H9 (cell line): Measurements from ENCODE around the gene TRPM3. TPM values are rescaled to one million over a fixed set of nuclear protein-coding genes. Genes with fewer than 3 reads are reported as not detected.

ENCODE experiments used
- DNase-seq: peaks from one replicate; pipeline ENCODE4 v3.0.0-alpha.2; 2017
- H2AFZ ChIP-seq: one replicate; pipeline ENCODE4 v1.6.1; 2013; ENCODE audit warnings: mild to moderate bottlenecking, low read length, control low read depth, moderate library complexity
- H2AK5ac ChIP-seq: 2 replicates; pipeline ENCODE4 v1.6.1; 2013; ENCODE audit warnings: low read length, control low read depth, mixed read lengths; ENCODE audit not compliant: insufficient read length
- H2BK120ac ChIP-seq: one replicate; pipeline ENCODE4 v1.6.1; 2013; ENCODE audit warnings: low read depth, mild to moderate bottlenecking, low read length, control low read depth, inconsistent platforms; ENCODE audit not compliant: poor library complexity, severe bottlenecking
- H2BK12ac ChIP-seq: 2 replicates; pipeline ENCODE4 v1.6.1; 2013; ENCODE audit warnings: low read length, control low read depth, mixed read lengths, low read depth; ENCODE audit not compliant: insufficient read length
- H2BK15ac ChIP-seq: 2 replicates; pipeline ENCODE4 v1.6.1; 2013; ENCODE audit warnings: low read depth, low read length, control low read depth
- H2BK20ac ChIP-seq: one replicate; pipeline ENCODE4 v1.6.1; 2013; ENCODE audit warnings: low read depth, mild to moderate bottlenecking, low read length, control low read depth, inconsistent platforms; ENCODE audit not compliant: poor library complexity, severe bottlenecking
- H2BK5ac ChIP-seq: 2 replicates; pipeline ENCODE4 v1.6.1; 2013; ENCODE audit warnings: low read length, control low read depth, mixed read lengths; ENCODE audit not compliant: insufficient read length
- H3K14ac ChIP-seq: 2 replicates; pipeline ENCODE4 v1.6.1; 2013; ENCODE audit warnings: low read length, control low read depth; ENCODE audit not compliant: insufficient read depth
- H3K18ac ChIP-seq: 2 replicates; pipeline ENCODE4 v1.6.1; 2013; ENCODE audit warnings: low read depth, mild to moderate bottlenecking, mixed read lengths, low read length, control low read depth; ENCODE audit not compliant: insufficient read length
- H3K23ac ChIP-seq: 2 replicates; pipeline ENCODE4 v1.6.1; 2013; ENCODE audit warnings: low read length, control low read depth, mixed read lengths, low read depth; ENCODE audit not compliant: insufficient read length
- H3K23me2 ChIP-seq: 2 replicates; pipeline ENCODE4 v1.6.1; 2013; ENCODE audit warnings: low read depth, mild to moderate bottlenecking, mixed read lengths, low read length, control low read depth; ENCODE audit not compliant: insufficient read length, poor library complexity, severe bottlenecking
- H3K27ac ChIP-seq: 2 replicates; pipeline ENCODE4 v1.5.1; 2013; ENCODE audit warnings: low read length, control low read depth, mixed read lengths, low read depth; ENCODE audit not compliant: insufficient read length
- H3K27me3 ChIP-seq: 2 replicates; pipeline ENCODE4 v1.6.1; 2013; ENCODE audit warnings: low read length, control low read depth, inconsistent platforms; ENCODE audit not compliant: insufficient read depth
- H3K4ac ChIP-seq: 2 replicates; pipeline ENCODE4 v1.6.1; 2013; ENCODE audit warnings: low read depth, mild to moderate bottlenecking, control low read depth, inconsistent platforms, low read length, moderate library complexity
- H3K4me1 ChIP-seq: 2 replicates; pipeline ENCODE4 v1.6.1; 2013; ENCODE audit warnings: low read length, control low read depth, inconsistent platforms; ENCODE audit not compliant: insufficient read depth
- H3K4me2 ChIP-seq: 2 replicates; pipeline ENCODE4 v1.6.1; 2013; ENCODE audit warnings: low read length, control low read depth, mixed read lengths; ENCODE audit not compliant: insufficient read length, insufficient read depth
- H3K56ac ChIP-seq: 2 replicates; pipeline ENCODE4 v1.6.1; 2013; ENCODE audit warnings: low read depth, mild to moderate bottlenecking, mixed read lengths, low read length, control low read depth; ENCODE audit not compliant: insufficient read length
- H3K79me1 ChIP-seq: 2 replicates; pipeline ENCODE4 v1.6.1; 2013; ENCODE audit warnings: low read depth, mild to moderate bottlenecking, moderate library complexity, low read length, control low read depth, inconsistent platforms; ENCODE audit not compliant: insufficient read depth, poor library complexity, severe bottlenecking
- H3K79me2 ChIP-seq: 2 replicates; pipeline ENCODE4 v1.6.1; 2013; ENCODE audit warnings: low read length, control low read depth, inconsistent platforms; ENCODE audit not compliant: insufficient read depth
- H3K9ac ChIP-seq: 2 replicates; pipeline ENCODE4 v1.6.1; 2013; ENCODE audit warnings: low read length, control low read depth, mixed read lengths; ENCODE audit not compliant: insufficient read length; ENCODE audit errors: extremely low read depth
- H3K9me3 ChIP-seq: one replicate; pipeline ENCODE4 v1.6.1; 2013; ENCODE audit warnings: low read depth, low read length, inconsistent platforms; ENCODE audit not compliant: control insufficient read depth
- H3T11ph ChIP-seq: one replicate; pipeline ENCODE4 v1.6.1; 2013; ENCODE audit warnings: mild to moderate bottlenecking, low read length, control low read depth, inconsistent platforms
- H4K20me1 ChIP-seq: one replicate; pipeline ENCODE4 v1.6.1; 2013; ENCODE audit not compliant: control insufficient read depth, insufficient read length, insufficient read depth
- H4K5ac ChIP-seq: 2 replicates; pipeline ENCODE4 v1.6.1; 2013; ENCODE audit warnings: low read depth, mild to moderate bottlenecking, mixed read lengths, low read length, control low read depth; ENCODE audit not compliant: insufficient read length
- H4K8ac ChIP-seq: replicated peaks from 2 replicates; pipeline ENCODE4 v1.6.1; 2013; ENCODE audit warnings: low read length, control low read depth, mixed read lengths, low read depth; ENCODE audit not compliant: insufficient read length
- H4K91ac ChIP-seq: 2 replicates; pipeline ENCODE4 v1.6.1; 2013; ENCODE audit warnings: low read depth, mild to moderate bottlenecking, moderate library complexity, mixed read lengths, low read length, control low read depth; ENCODE audit not compliant: insufficient read length
- H3K27ac Mint-ChIP-seq, 3 experiments: 2 replicates in 2 of 3; 3 replicates in 1 of 3; pipeline ENCODE4 v1.8.0; 2020 to 2021; ENCODE audit warnings: mixed read lengths in 3 of 3, mild to moderate bottlenecking in 1 of 3, moderate library complexity in 1 of 3
- H3K27me3 Mint-ChIP-seq: 2 replicates; pipeline ENCODE4 v1.8.0; 2021; ENCODE audit warnings: low read depth, mild to moderate bottlenecking, moderate library complexity, mixed read lengths
- H3K36me3 Mint-ChIP-seq, 3 experiments: 2 replicates in 2 of 3; 3 replicates in 1 of 3; pipeline ENCODE4 v1.8.0; 2020 to 2021; ENCODE audit warnings: low read depth in 3 of 3, mixed read lengths in 3 of 3; ENCODE audit not compliant: insufficient read depth in 1 of 3
- H3K4me1 Mint-ChIP-seq, 2 experiments: 2 replicates each; pipeline ENCODE4 v1.8.0; 2020; ENCODE audit warnings: mixed read lengths in 2 of 2
- H3K4me3 Mint-ChIP-seq, 2 experiments: 2 replicates in 1 of 2; 3 replicates in 1 of 2; pipeline ENCODE4 v1.8.0; 2020 to 2021; ENCODE audit warnings: mild to moderate bottlenecking in 2 of 2, mixed read lengths in 2 of 2, moderate library complexity in 1 of 2
- H3K9me3 Mint-ChIP-seq, 2 experiments: 2 replicates in 1 of 2; 3 replicates in 1 of 2; pipeline ENCODE4 v1.8.0; 2020; ENCODE audit warnings: mild to moderate bottlenecking in 2 of 2, mixed read lengths in 2 of 2, moderate library complexity in 1 of 2
- CTCF ChIP-seq: fragments of 200-600 bp; sonication (generic); conservative IDR thresholded peaks from 3 replicates; pipeline ENCODE4 v1.8.0; 2021; ENCODE audit warnings: antibody characterized with exemption, mild to moderate bottlenecking
- WGBS: extraction: QIAGEN DNeasy Blood & Tissue Kit; methylation state at CpG from one replicate; pipeline ENCODE4 v1.1.7; 2013; ENCODE audit warnings: missing lambda C conversion rate, low lambda C conversion rate, mixed read lengths; ENCODE audit not compliant: insufficient read length; ENCODE audit errors: extremely low coverage; 5-methylcytosine and 5-hydroxymethylcytosine counted together
- total RNA-seq: library from RNA; stranded (reverse); gene quantifications from 2 replicates; pipeline ENCODE4 v1.2.1, GENCODE V29; 2021

TRPM3 gene
- total RNA-seq, 1 experiment from 2014 or later = 10.3 TPM

- Histone ChIP-seq H3K4ac (no peak overlapping the region), H3K14ac (no peak overlapping the region), H3K27me3 (no peaks in the 10 kb centered on the region), H4K91ac (no peak overlapping the region), H3K9ac (no peak overlapping the region), H4K5ac (no peak overlapping the region), H2BK12ac (no peak overlapping the region), H2AFZ (no peak overlapping the region), H2AK5ac (no peak overlapping the region), H2BK20ac (no peak overlapping the region), H3K27ac (no peak overlapping the region), H3K56ac (no peak overlapping the region), H3K79me1 (no peaks in the 10 kb centered on the region), H3K79me2 (no peaks in the 10 kb centered on the region), H4K8ac (no peak overlapping the region), H2BK120ac (no peak overlapping the region), H3T11ph (no peak overlapping the region), H3K9me3 (no peaks in the 10 kb centered on the region), H3K4me1 (peaks cover 8% of the 10 kb centered on the region; the same call in 1 of the 2 replicates), H2BK15ac (no peak overlapping the region), H3K18ac (no peak overlapping the region), H3K23ac (no peak overlapping the region), H4K20me1 (no peaks in the 10 kb centered on the region), H2BK5ac (no peak overlapping the region), H3K4me2 (no peak overlapping the region), H3K23me2 (no peaks in the 10 kb centered on the region)
- Mint-ChIP-seq H3K4me1 (peaks cover 21 to 22% of the 10 kb centered on the region in 2 experiments), H3K9me3 (no peaks in the 10 kb centered on the region), H3K36me3 (no peaks in the 10 kb centered on the region), H3K27me3 (peaks cover 12% of the 10 kb centered on the region), H3K4me3 (no peak overlapping the region), H3K27ac (no peak overlapping the region)
- DNase-seq = no peak
- WGBS = no CpG with 5 or more reads among the region's 15 CpGs
- TF ChIP-seq CTCF = no peak
Observed at GRCh38 chr9:70480405-70480980, 640.9 kb downstream of the TRPM3 start.
